RWPE2 (cell line): ENCODE data around the gene GPX2.
"Not testable (repeated sequence)": the region's sequence is repeated elsewhere in the genome, so short reads cannot be mapped to it uniquely, and the experiment has no call there.

Source experiments
- ATAC-seq: fragments of 200-7000 bp; cut with Tn5 transposase; 3 replicates; pipeline ENCODE4 v1.9.1; 2021; ENCODE audit warnings: low read depth
- DNase-seq: peaks from one replicate; pipeline ENCODE4 v3.0.0-alpha.2; 2020; ENCODE audit warnings: low spot score
- H3K27ac ChIP-seq: fragments of 450-650 bp; 2 replicates; pipeline ENCODE4 v1.5.1; 2017; ENCODE audit warnings: mild to moderate bottlenecking; ENCODE audit not compliant: poor library complexity, severe bottlenecking
- H3K27me3 ChIP-seq: fragments of 250-450 bp; sonication (Bioruptor Pico); 2 replicates; pipeline ENCODE4 v1.5.1; 2021; ENCODE audit warnings: mild to moderate bottlenecking, moderate library complexity; ENCODE audit not compliant: insufficient read depth, poor library complexity, severe bottlenecking
- H3K36me3 ChIP-seq: fragments of 250-450 bp; sonication (Bioruptor Pico); 2 replicates; pipeline ENCODE4 v1.5.1; 2020; ENCODE audit warnings: low read depth, mild to moderate bottlenecking, moderate library complexity
- H3K4me1 ChIP-seq: fragments of 250-450 bp; sonication (Bioruptor Pico); 2 replicates; pipeline ENCODE4 v1.5.1; 2021; ENCODE audit warnings: mild to moderate bottlenecking, moderate library complexity; ENCODE audit not compliant: insufficient read depth, poor library complexity, severe bottlenecking
- H3K4me3 ChIP-seq: fragments of 250-450 bp; sonication (Bioruptor Pico); 2 replicates; pipeline ENCODE4 v1.5.1; 2021; ENCODE audit warnings: mild to moderate bottlenecking, moderate library complexity; ENCODE audit not compliant: severe bottlenecking
- H3K9me3 ChIP-seq: fragments of 250-450 bp; sonication (Bioruptor Pico); 2 replicates; pipeline ENCODE4 v1.5.1; 2021; ENCODE audit warnings: mild to moderate bottlenecking, moderate library complexity; ENCODE audit not compliant: severe bottlenecking
- CTCF ChIP-seq: fragments of 450-650 bp; IDR thresholded peaks from one replicate; pipeline ENCODE4 v1.5.1; 2017; ENCODE audit warnings: mild to moderate bottlenecking, moderate library complexity; ENCODE audit not compliant: poor library complexity, severe bottlenecking

The GPX2 gene

GRCh38 chr14:64918216-64918615 is 24.3 kb downstream of the GPX2 start:
- no peak overlapping the region for H3K27ac ChIP-seq
- no peak overlapping the region for H3K4me3 ChIP-seq
- H3K36me3 ChIP-seq: peaks cover 30% of the 10 kb centered on the region
- ATAC-seq (no peak), DNase-seq (no peak)
- H3K27me3 ChIP-seq: no peaks in the 10 kb centered on the region
- peaks cover 8% of the 10 kb centered on the region for H3K4me1 ChIP-seq
- no peak for TF ChIP-seq CTCF
- no peaks in the 10 kb centered on the region for H3K9me3 ChIP-seq

DNA sequence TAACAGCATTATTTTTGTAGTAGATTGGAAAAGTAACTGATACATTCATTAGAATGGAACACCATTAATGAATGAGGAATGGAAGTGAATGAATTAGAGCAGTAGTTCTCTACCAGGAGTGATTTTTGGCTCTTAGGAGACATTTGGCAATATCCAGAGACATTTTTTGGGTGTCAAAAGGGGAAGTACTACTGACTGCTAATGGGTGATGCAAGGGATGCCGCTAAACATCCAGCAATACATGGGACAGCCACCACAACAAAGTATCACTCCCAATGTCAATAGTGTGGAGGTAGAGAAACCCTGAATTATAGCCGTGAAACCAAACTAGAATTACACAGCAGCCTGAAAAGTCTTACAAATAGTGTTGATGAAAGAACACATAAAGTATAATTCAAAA is 26.7 kb downstream of the GPX2 start:
- H3K27ac ChIP-seq: no peak overlapping the region
- no peaks in the 10 kb centered on the region for H3K9me3 ChIP-seq
- DNase-seq (no peak), ATAC-seq (no peak)
- H3K27me3 ChIP-seq: no peaks in the 10 kb centered on the region
- peaks cover 16% of the 10 kb centered on the region for H3K36me3 ChIP-seq
- H3K4me1 ChIP-seq: peaks cover 8% of the 10 kb centered on the region
- no peak overlapping the region for H3K4me3 ChIP-seq
- TF ChIP-seq CTCF: no peak

DNA sequence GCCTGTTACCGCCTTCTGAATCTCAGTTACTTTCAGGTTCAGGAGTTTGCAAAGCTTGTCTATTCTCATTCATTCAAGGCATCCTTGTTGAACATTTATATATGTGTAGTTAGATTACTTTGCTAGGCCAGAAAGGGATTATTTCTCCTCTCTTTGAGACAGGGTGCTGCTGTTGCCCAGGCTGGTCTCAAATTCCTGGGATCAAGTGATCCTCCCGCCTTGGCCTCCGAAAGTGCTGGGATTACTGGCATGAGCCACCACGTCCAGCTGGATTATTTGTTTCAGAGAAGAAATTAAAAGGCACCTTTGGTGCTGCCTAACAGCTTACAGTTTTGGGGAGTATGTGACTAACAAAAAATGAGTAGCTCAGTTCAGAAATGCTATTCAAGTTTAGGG is 27.5 kb downstream of the GPX2 start:
- DNase-seq (no peak), ATAC-seq (no peak)
- Histone ChIP-seq H3K36me3 (peaks cover 16% of the 10 kb centered on the region), H3K27me3 (no peaks in the 10 kb centered on the region), H3K27ac (peak overlapping the region; percentile 65), H3K9me3 (no peaks in the 10 kb centered on the region), H3K4me1 (peaks cover 8% of the 10 kb centered on the region), H3K4me3 (peak overlapping the region; percentile 98)
- no peak for TF ChIP-seq CTCF

GRCh38 chr14:64914237-64915028 is 28.1 kb downstream of the GPX2 start, which contains the start of gene CHURC1:
Gene CHURC1, plus strand, starts transcription at chr14:64914455. Its CDS starts 41 bp downstream, at chr14:64914496.
- Histone ChIP-seq H3K4me3 (peak within 1 kb of the TSS; percentile 98), H3K27ac (peak within 1 kb of the TSS; percentile 65), H3K36me3 (peaks cover 15% of the 10 kb centered on the region), H3K4me1 (peaks cover 8% of the 10 kb centered on the region), H3K27me3 (no peaks in the 10 kb centered on the region), H3K9me3 (no peaks in the 10 kb centered on the region)
- DNase-seq: peak; percentile 100
- TF ChIP-seq CTCF: no peak
- ATAC-seq: peak; percentile 99

DNA sequence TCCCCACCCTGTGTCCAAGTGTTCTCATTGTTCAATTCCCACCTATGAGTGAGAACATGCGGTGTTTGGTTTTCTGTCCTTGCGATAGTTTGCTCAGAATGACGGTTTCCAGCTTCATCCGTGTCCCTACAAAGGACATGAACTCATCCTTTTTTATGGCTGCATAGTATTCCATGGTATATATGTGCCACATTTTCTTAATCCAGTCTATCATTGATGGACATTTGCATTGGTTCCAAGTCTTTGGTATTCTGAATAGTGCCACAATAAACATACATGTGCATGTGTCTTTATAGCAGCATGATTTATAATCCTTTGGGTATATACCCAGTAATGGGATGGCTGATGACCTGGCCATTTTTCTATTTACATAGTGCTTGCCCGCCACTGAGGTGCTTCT is 29.1 kb downstream of the GPX2 start:
- not testable (repeated sequence) for H3K27ac ChIP-seq, H3K27me3 ChIP-seq, H3K9me3 ChIP-seq, ATAC-seq, H3K4me3 ChIP-seq, H3K4me1 ChIP-seq, DNase-seq, H3K36me3 ChIP-seq
